ENCODE data around the gene RFFL. TPM values are rescaled to one million over a fixed set of nuclear protein-coding genes. Genes with fewer than 3 reads are reported as not detected.

Gene RFFL
- total RNA-seq, 2 donors from 2014 or later: 33.8 to 56.6 TPM

DNA sequence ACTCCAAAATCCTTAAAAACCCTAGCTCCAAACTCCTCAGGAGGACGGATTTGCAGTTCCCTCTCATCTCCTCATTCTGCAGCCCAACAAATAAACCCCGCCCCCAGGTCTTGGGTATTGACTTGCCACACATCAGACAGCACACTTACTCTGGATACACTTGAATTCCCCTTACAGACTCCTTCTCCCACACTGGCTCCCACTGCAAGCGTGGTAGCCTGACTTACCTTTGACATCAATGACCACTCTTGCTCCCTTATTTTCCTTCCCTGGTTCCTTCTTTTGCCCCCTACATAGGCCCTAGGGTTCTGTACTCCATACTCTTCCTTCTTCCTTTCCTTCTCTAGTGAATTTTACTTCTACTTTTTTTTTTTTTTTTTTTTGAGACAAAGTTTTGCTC is 7.5 kb downstream of the RFFL start:
- Histone ChIP-seq H3K27me3 (ENCODE audit: control insufficient read depth, insufficient read depth, low read length, poor library complexity, severe bottlenecking) (no peaks in the 10 kb centered on the region), H3K9ac (ENCODE audit: extremely low read depth, low read length, poor library complexity, severe bottlenecking) (no peak overlapping the region), H3K36me3 (ENCODE audit: control insufficient read depth, insufficient read depth, low read length) (no peaks in the 10 kb centered on the region), H3K9me3 (ENCODE audit: control insufficient read depth, low read length) (no peaks in the 10 kb centered on the region), H3K4me3 (ENCODE audit: low read length) (no peak overlapping the region), H3K27ac (ENCODE audit: low read depth, low read length) (no peak overlapping the region), H3K4me1 (ENCODE audit: control insufficient read depth, insufficient read depth, low read length) (peaks cover 9% of the 10 kb centered on the region)
- Mint-ChIP-seq H3K9me3 (no peaks in the 10 kb centered on the region), H3K27ac (peak overlapping the region; percentile 49), H3K27me3 (ENCODE audit: insufficient read depth) (no peaks in the 10 kb centered on the region), H3K36me3 (ENCODE audit: low read depth) (peaks cover 11% of the 10 kb centered on the region), H3K4me1 (peaks cover 68% of the 10 kb centered on the region), H3K4me3 (no peak overlapping the region)
- peak; percentile 74 for DNase-seq
- WGBS, 2 experiments (ENCODE audit: insufficient coverage in 1 of 2, insufficient read length in 1 of 2): 76 to 89% methylated on average over 3 of the region's 3 CpGs
- no peak for TF ChIP-seq CTCF (conservative IDR thresholded peaks at IDR 0.05)

DNA sequence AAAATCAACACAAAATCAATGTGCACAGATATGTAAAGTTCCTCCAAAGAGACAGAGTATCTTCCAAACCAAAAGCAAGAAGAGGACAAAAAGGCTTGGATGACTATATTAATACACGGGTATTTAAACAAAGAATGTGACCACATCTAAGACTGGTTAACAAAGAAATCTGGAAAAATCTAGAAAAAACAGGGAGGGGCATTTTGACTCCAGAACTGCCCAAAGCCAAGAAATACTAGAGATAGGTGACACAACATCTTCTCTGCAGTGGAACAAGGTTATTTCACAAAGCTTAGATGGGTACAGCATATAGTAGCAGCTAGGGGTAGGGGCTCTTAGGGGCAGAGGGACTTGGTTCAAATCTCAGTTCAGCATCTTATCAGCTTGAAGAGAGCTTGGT is 10.3 kb downstream of the RFFL start:
- Histone ChIP-seq H3K4me1 (ENCODE audit: control insufficient read depth, insufficient read depth, low read length) (no peaks in the 10 kb centered on the region), H3K9me3 (ENCODE audit: control insufficient read depth, low read length) (no peaks in the 10 kb centered on the region), H3K27ac (ENCODE audit: low read depth, low read length) (no peak overlapping the region), H3K9ac (ENCODE audit: extremely low read depth, low read length, poor library complexity, severe bottlenecking) (no peak overlapping the region), H3K27me3 (ENCODE audit: control insufficient read depth, insufficient read depth, low read length, poor library complexity, severe bottlenecking) (no peaks in the 10 kb centered on the region), H3K4me3 (ENCODE audit: low read length) (no peak overlapping the region), H3K36me3 (ENCODE audit: control insufficient read depth, insufficient read depth, low read length) (no peaks in the 10 kb centered on the region)
- 94 to 100% methylated on average over 1 of the region's 1 CpG for WGBS, 2 experiments (ENCODE audit: insufficient coverage in 1 of 2, insufficient read length in 1 of 2)
- Mint-ChIP-seq H3K36me3 (ENCODE audit: low read depth) (no peaks in the 10 kb centered on the region), H3K4me1 (peaks cover 66% of the 10 kb centered on the region), H3K4me3 (no peak overlapping the region), H3K27me3 (ENCODE audit: insufficient read depth) (no peaks in the 10 kb centered on the region), H3K27ac (no peak overlapping the region), H3K9me3 (no peaks in the 10 kb centered on the region)
- TF ChIP-seq CTCF (conservative IDR thresholded peaks at IDR 0.05): no peak
- no peak for DNase-seq

DNA sequence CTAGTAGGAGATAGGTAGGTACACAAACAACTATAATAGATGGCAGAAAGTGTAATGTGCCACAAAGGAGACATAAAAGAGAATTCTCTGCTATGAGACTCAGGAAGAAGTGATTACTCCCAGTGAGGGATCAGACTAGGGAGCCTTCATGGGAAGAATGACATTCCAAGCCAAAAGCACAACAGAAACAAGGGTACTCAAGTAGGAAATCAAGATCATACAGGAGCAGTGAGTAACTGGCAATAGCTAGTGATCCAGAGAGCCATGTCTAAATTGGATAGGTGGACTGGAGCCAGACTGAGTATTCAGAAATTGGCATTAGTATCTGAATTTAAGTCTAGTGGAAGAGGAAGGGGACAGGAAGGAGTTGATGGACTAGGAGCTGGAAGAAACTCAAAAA is 10.7 kb downstream of the RFFL start:
- H3K27ac Mint-ChIP-seq: no peak overlapping the region
- Histone ChIP-seq H3K9ac (ENCODE audit: extremely low read depth, low read length, poor library complexity, severe bottlenecking) (no peak overlapping the region), H3K27ac (ENCODE audit: low read depth, low read length) (no peak overlapping the region), H3K9me3 (ENCODE audit: control insufficient read depth, low read length) (no peaks in the 10 kb centered on the region), H3K4me3 (ENCODE audit: low read length) (no peak overlapping the region), H3K4me1 (ENCODE audit: control insufficient read depth, insufficient read depth, low read length) (no peaks in the 10 kb centered on the region), H3K27me3 (ENCODE audit: control insufficient read depth, insufficient read depth, low read length, poor library complexity, severe bottlenecking) (no peaks in the 10 kb centered on the region), H3K36me3 (ENCODE audit: control insufficient read depth, insufficient read depth, low read length) (no peaks in the 10 kb centered on the region)
- H3K9me3 Mint-ChIP-seq: no peaks in the 10 kb centered on the region
- TF ChIP-seq CTCF (conservative IDR thresholded peaks at IDR 0.05): no peak
- H3K27me3 Mint-ChIP-seq (ENCODE audit: insufficient read depth): no peaks in the 10 kb centered on the region
- no peak for DNase-seq
- H3K4me1 Mint-ChIP-seq: peaks cover 66% of the 10 kb centered on the region
- H3K36me3 Mint-ChIP-seq (ENCODE audit: low read depth): no peaks in the 10 kb centered on the region
- H3K4me3 Mint-ChIP-seq: no peak overlapping the region
